Activated T-helper 17 cell treated with anti-CD3 and anti-CD28 coated beads, Interleukin-2, amount 50 U/mL, for 72 hours (primary cell): ENCODE data around the gene CST7. TPM values are rescaled to one million over a fixed set of nuclear protein-coding genes. Genes with fewer than 3 reads are reported as not detected.

Experiments
- ATAC-seq: fragments of 150-1000 bp; cut with Tn5 transposase; replicated peaks from 2 replicates; pipeline ENCODE4 v1.10.0; 2021; ENCODE audit warnings: mild to moderate bottlenecking, moderate library complexity
- H3K27ac Mint-ChIP-seq: one replicate; pipeline ENCODE4 v1.8.0; 2022; ENCODE audit warnings: mixed read lengths
- H3K27me3 Mint-ChIP-seq: one replicate; pipeline ENCODE4 v1.8.0; 2022; ENCODE audit warnings: mixed read lengths
- H3K36me3 Mint-ChIP-seq: one replicate; pipeline ENCODE4 v1.8.0; 2022; ENCODE audit warnings: low read depth, mild to moderate bottlenecking, mixed read lengths
- H3K4me1 Mint-ChIP-seq: one replicate; pipeline ENCODE4 v1.8.0; 2022; ENCODE audit warnings: mixed read lengths
- H3K4me3 Mint-ChIP-seq: one replicate; pipeline ENCODE4 v1.8.0; 2022; ENCODE audit warnings: mild to moderate bottlenecking, mixed read lengths
- H3K9me3 Mint-ChIP-seq: one replicate; pipeline ENCODE4 v1.8.0; 2022; ENCODE audit warnings: mixed read lengths
- total RNA-seq, 2 donors: library from RNA; stranded (reverse); gene quantifications; one replicate each; pipeline ENCODE4 v1.2.3, GENCODE V29; 2022

Gene CST7
- total RNA-seq, 2 donors from 2014 or later, result 38.2 to 41.7 TPM

- Mint-ChIP-seq H3K27ac (peak overlapping the region; percentile 78), H3K4me1 (peaks cover 11% of the 10 kb centered on the region), H3K27me3 (no peaks in the 10 kb centered on the region), H3K4me3 (no peak overlapping the region), H3K36me3 (peaks cover 73% of the 10 kb centered on the region), H3K9me3 (no peaks in the 10 kb centered on the region)
- no peak for ATAC-seq
Observed at GRCh38 chr20:24961384-24962181, 12.5 kb downstream of the CST7 start.

GRCh38 chr20:24962182-24962492 is 13.1 kb downstream of the CST7 start:
- peak overlapping the region; percentile 78 for H3K27ac Mint-ChIP-seq
- no peak for ATAC-seq
- H3K27me3 Mint-ChIP-seq, result no peaks in the 10 kb centered on the region
- peaks cover 78% of the 10 kb centered on the region for H3K36me3 Mint-ChIP-seq
- peaks cover 11% of the 10 kb centered on the region for H3K4me1 Mint-ChIP-seq
- no peaks in the 10 kb centered on the region for H3K9me3 Mint-ChIP-seq
- H3K4me3 Mint-ChIP-seq, result no peak overlapping the region

- no peak overlapping the region for H3K4me3 Mint-ChIP-seq
- H3K27me3 Mint-ChIP-seq, result no peaks in the 10 kb centered on the region
- no peaks in the 10 kb centered on the region for H3K9me3 Mint-ChIP-seq
- no peak for ATAC-seq
- H3K4me1 Mint-ChIP-seq, result peaks cover 11% of the 10 kb centered on the region
- H3K36me3 Mint-ChIP-seq, result peaks cover 82% of the 10 kb centered on the region
- H3K27ac Mint-ChIP-seq, result peak overlapping the region; percentile 78
Observed at GRCh38 chr20:24962510-24962909, 13.4 kb downstream of the CST7 start.

- Mint-ChIP-seq H3K4me3 (no peak overlapping the region), H3K36me3 (peaks cover 95% of the 10 kb centered on the region), H3K27ac (peak overlapping the region; percentile 74), H3K27me3 (no peaks in the 10 kb centered on the region), H3K4me1 (peaks cover 14% of the 10 kb centered on the region), H3K9me3 (no peaks in the 10 kb centered on the region)
- ATAC-seq, result no peak
Observed at GRCh38 chr20:24963672-24964505, 14.8 kb downstream of the CST7 start.

GRCh38 chr20:24964506-24964840 is 15.4 kb downstream of the CST7 start:
- H3K4me1 Mint-ChIP-seq, result peaks cover 14% of the 10 kb centered on the region
- ATAC-seq, result peak; percentile 40
- H3K36me3 Mint-ChIP-seq, result peaks cover 96% of the 10 kb centered on the region
- no peaks in the 10 kb centered on the region for H3K9me3 Mint-ChIP-seq
- H3K4me3 Mint-ChIP-seq, result no peak overlapping the region
- no peaks in the 10 kb centered on the region for H3K27me3 Mint-ChIP-seq
- H3K27ac Mint-ChIP-seq, result peak overlapping the region; percentile 74

GRCh38 chr20:24965065-24965919 is 16.2 kb downstream of the CST7 start:
- Mint-ChIP-seq H3K27ac (peak overlapping the region; percentile 74), H3K27me3 (no peaks in the 10 kb centered on the region), H3K4me3 (no peak overlapping the region), H3K4me1 (peaks cover 14% of the 10 kb centered on the region), H3K36me3 (peaks cover 98% of the 10 kb centered on the region), H3K9me3 (no peaks in the 10 kb centered on the region)
- ATAC-seq, result no peak

GRCh38 chr20:24966317-24967012 is 17.4 kb downstream of the CST7 start:
- no peaks in the 10 kb centered on the region for H3K27me3 Mint-ChIP-seq
- ATAC-seq, result no peak
- H3K4me1 Mint-ChIP-seq, result peaks cover 14% of the 10 kb centered on the region
- H3K27ac Mint-ChIP-seq, result no peak overlapping the region
- peaks cover 98% of the 10 kb centered on the region for H3K36me3 Mint-ChIP-seq
- no peak overlapping the region for H3K4me3 Mint-ChIP-seq
- H3K9me3 Mint-ChIP-seq, result no peaks in the 10 kb centered on the region

GRCh38 chr20:24968278-24968800 is 19.3 kb downstream of the CST7 start:
- Mint-ChIP-seq H3K36me3 (peaks cover 91% of the 10 kb centered on the region), H3K9me3 (no peaks in the 10 kb centered on the region), H3K27ac (peak overlapping the region; percentile 77), H3K4me1 (peaks cover 14% of the 10 kb centered on the region), H3K4me3 (no peak overlapping the region), H3K27me3 (no peaks in the 10 kb centered on the region)
- ATAC-seq, result no peak

- no peaks in the 10 kb centered on the region for H3K9me3 Mint-ChIP-seq
- H3K4me3 Mint-ChIP-seq, result no peak overlapping the region
- no peak for ATAC-seq
- peaks cover 11% of the 10 kb centered on the region for H3K4me1 Mint-ChIP-seq
- peaks cover 93% of the 10 kb centered on the region for H3K36me3 Mint-ChIP-seq
- H3K27ac Mint-ChIP-seq, result no peak overlapping the region
- no peaks in the 10 kb centered on the region for H3K27me3 Mint-ChIP-seq
Observed at GRCh38 chr20:24969186-24970029, 20.3 kb downstream of the CST7 start.

GRCh38 chr20:24970030-24970553 is 21.0 kb downstream of the CST7 start:
- H3K9me3 Mint-ChIP-seq, result no peaks in the 10 kb centered on the region
- H3K4me3 Mint-ChIP-seq, result no peak overlapping the region
- H3K36me3 Mint-ChIP-seq, result peaks cover 87% of the 10 kb centered on the region
- H3K4me1 Mint-ChIP-seq, result peaks cover 4% of the 10 kb centered on the region
- H3K27ac Mint-ChIP-seq, result no peak overlapping the region
- no peak for ATAC-seq
- no peaks in the 10 kb centered on the region for H3K27me3 Mint-ChIP-seq

- H3K27ac Mint-ChIP-seq, result no peak overlapping the region
- no peaks in the 10 kb centered on the region for H3K27me3 Mint-ChIP-seq
- peaks cover 4% of the 10 kb centered on the region for H3K4me1 Mint-ChIP-seq
- H3K4me3 Mint-ChIP-seq, result no peak overlapping the region
- ATAC-seq, result no peak
- no peaks in the 10 kb centered on the region for H3K9me3 Mint-ChIP-seq
- H3K36me3 Mint-ChIP-seq, result peaks cover 87% of the 10 kb centered on the region
Observed at GRCh38 chr20:24970754-24971153, 21.7 kb downstream of the CST7 start.

GRCh38 chr20:24971376-24972101 is 22.5 kb downstream of the CST7 start:
- no peak for ATAC-seq
- no peaks in the 10 kb centered on the region for H3K27me3 Mint-ChIP-seq

More at GRCh38 chr20:24971376-24972101, 22.5 kb downstream of the CST7 start:
- Mint-ChIP-seq H3K4me3 (no peak overlapping the region), H3K9me3 (no peaks in the 10 kb centered on the region), H3K4me1 (peaks cover 4% of the 10 kb centered on the region), H3K27ac (no peak overlapping the region), H3K36me3 (peaks cover 87% of the 10 kb centered on the region)
